ENCODE results near the gene SYT1.

DNA sequence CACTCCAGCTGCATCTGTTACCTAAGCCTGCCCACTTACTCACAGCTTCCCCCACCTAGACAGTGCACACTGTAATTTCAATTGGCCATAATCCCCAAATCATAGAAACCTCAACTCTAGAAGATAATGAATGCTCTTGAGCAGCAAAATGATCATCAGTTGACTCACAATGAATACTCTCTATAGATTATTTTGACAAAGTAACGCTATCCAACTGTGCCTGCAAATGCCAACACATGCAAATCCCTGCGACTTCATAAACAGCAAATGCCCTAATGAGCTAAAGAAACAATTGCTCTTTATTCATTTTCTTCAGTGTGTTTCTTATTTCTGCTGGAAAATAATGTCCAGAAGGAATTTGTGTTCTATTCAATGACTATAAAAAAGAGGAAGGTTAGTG lies 506.7 kb downstream of the SYT1 start:
- TF ChIP-seq HOXA7 (CRISPR knock-in tag; IDR thresholded peaks at IDR 0.05; ENCODE audit: borderline replicate concordance) (no peak), ZNF138 (tag by site-specific recombination; IDR thresholded peaks at IDR 0.05; ENCODE audit: borderline replicate concordance) (no peak), ZNF133 (tag by site-specific recombination; IDR thresholded peaks at IDR 0.05) (no peak), ZBTB48 (tag by site-specific recombination; IDR thresholded peaks at IDR 0.05) (no peak), ZNF121 (tag by site-specific recombination; IDR thresholded peaks at IDR 0.05) (no peak), SETDB1 (IDR thresholded peaks at IDR 0.05; ENCODE audit: insufficient read length, low read length) (no peak), ZNF571 (tag by site-specific recombination; IDR thresholded peaks at IDR 0.05) (no peak)
- TF ChIP-seq, protein P1, sequence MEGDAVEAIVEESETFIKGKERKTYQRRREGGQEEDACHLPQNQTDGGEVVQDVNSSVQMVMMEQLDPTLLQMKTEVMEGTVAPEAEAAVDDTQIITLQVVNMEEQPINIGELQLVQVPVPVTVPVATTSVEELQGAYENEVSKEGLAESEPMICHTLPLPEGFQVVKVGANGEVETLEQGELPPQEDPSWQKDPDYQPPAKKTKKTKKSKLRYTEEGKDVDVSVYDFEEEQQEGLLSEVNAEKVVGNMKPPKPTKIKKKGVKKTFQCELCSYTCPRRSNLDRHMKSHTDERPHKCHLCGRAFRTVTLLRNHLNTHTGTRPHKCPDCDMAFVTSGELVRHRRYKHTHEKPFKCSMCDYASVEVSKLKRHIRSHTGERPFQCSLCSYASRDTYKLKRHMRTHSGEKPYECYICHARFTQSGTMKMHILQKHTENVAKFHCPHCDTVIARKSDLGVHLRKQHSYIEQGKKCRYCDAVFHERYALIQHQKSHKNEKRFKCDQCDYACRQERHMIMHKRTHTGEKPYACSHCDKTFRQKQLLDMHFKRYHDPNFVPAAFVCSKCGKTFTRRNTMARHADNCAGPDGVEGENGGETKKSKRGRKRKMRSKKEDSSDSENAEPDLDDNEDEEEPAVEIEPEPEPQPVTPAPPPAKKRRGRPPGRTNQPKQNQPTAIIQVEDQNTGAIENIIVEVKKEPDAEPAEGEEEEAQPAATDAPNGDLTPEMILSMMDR (tag by site-specific recombination; IDR thresholded peaks at IDR 0.05), result no peak
- TF ChIP-seq, protein P2, sequence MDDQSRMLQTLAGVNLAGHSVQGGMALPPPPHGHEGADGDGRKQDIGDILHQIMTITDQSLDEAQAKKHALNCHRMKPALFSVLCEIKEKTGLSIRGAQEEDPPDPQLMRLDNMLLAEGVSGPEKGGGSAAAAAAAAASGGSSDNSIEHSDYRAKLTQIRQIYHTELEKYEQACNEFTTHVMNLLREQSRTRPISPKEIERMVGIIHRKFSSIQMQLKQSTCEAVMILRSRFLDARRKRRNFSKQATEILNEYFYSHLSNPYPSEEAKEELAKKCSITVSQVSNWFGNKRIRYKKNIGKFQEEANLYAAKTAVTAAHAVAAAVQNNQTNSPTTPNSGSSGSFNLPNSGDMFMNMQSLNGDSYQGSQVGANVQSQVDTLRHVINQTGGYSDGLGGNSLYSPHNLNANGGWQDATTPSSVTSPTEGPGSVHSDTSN (CRISPR knock-in tag; IDR thresholded peaks at IDR 0.05), result no peak
- TF ChIP-seq, protein P3, sequence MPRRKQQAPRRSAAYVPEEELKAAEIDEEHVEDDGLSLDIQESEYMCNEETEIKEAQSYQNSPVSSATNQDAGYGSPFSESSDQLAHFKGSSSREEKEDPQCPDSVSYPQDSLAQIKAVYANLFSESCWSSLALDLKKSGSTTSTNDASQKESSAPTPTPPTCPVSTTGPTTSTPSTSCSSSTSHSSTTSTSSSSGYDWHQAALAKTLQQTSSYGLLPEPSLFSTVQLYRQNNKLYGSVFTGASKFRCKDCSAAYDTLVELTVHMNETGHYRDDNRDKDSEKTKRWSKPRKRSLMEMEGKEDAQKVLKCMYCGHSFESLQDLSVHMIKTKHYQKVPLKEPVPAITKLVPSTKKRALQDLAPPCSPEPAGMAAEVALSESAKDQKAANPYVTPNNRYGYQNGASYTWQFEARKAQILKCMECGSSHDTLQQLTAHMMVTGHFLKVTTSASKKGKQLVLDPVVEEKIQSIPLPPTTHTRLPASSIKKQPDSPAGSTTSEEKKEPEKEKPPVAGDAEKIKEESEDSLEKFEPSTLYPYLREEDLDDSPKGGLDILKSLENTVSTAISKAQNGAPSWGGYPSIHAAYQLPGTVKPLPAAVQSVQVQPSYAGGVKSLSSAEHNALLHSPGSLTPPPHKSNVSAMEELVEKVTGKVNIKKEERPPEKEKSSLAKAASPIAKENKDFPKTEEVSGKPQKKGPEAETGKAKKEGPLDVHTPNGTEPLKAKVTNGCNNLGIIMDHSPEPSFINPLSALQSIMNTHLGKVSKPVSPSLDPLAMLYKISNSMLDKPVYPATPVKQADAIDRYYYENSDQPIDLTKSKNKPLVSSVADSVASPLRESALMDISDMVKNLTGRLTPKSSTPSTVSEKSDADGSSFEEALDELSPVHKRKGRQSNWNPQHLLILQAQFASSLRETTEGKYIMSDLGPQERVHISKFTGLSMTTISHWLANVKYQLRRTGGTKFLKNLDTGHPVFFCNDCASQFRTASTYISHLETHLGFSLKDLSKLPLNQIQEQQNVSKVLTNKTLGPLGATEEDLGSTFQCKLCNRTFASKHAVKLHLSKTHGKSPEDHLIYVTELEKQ (tag by site-specific recombination; IDR thresholded peaks at IDR 0.05; ENCODE audit: borderline replicate concordance), result no peak
- TF ChIP-seq, protein P4, sequence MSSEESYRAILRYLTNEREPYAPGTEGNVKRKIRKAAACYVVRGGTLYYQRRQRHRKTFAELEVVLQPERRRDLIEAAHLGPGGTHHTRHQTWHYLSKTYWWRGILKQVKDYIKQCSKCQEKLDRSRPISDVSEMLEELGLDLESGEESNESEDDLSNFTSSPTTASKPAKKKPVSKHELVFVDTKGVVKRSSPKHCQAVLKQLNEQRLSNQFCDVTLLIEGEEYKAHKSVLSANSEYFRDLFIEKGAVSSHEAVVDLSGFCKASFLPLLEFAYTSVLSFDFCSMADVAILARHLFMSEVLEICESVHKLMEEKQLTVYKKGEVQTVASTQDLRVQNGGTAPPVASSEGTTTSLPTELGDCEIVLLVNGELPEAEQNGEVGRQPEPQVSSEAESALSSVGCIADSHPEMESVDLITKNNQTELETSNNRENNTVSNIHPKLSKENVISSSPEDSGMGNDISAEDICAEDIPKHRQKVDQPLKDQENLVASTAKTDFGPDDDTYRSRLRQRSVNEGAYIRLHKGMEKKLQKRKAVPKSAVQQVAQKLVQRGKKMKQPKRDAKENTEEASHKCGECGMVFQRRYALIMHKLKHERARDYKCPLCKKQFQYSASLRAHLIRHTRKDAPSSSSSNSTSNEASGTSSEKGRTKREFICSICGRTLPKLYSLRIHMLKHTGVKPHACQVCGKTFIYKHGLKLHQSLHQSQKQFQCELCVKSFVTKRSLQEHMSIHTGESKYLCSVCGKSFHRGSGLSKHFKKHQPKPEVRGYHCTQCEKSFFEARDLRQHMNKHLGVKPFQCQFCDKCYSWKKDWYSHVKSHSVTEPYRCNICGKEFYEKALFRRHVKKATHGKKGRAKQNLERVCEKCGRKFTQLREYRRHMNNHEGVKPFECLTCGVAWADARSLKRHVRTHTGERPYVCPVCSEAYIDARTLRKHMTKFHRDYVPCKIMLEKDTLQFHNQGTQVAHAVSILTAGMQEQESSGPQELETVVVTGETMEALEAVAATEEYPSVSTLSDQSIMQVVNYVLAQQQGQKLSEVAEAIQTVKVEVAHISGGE (tag by site-specific recombination; conservative IDR thresholded peaks at IDR 0.05; ENCODE audit: low read depth), result no peak

All from HEK293 (cell line).